Liver (tissue), 9 donors: Measurements from ENCODE around the gene SERINC5. TPM values are rescaled to one million over a fixed set of nuclear protein-coding genes. Genes with fewer than 3 reads are reported as not detected.

Source experiments
- DNase-seq: peaks from one replicate; pipeline ENCODE4 v3.0.0-alpha.2; 2017; ENCODE audit warnings: low spot score
- H3K27ac ChIP-seq, 2 donors: one replicate each; pipeline ENCODE4 v1.7.0; 2013; ENCODE audit warnings: inconsistent platforms in 2 of 2, low read length in 2 of 2, control low read depth in 1 of 2, low read depth in 1 of 2, mild to moderate bottlenecking in 1 of 2
- H3K27me3 ChIP-seq, 4 donors: one replicate each; pipeline versions ENCODE4 v1.6.1 to v1.7.0; 2013; ENCODE audit warnings: low read length in 3 of 4, inconsistent platforms in 1 of 4, mild to moderate bottlenecking in 1 of 4, moderate library complexity in 1 of 4; ENCODE audit not compliant: control insufficient read depth in 4 of 4, insufficient read depth in 4 of 4
- H3K36me3 ChIP-seq, 4 donors: one replicate each; pipeline versions ENCODE4 v1.6.1 to v1.7.0; 2013; ENCODE audit warnings: low read length in 3 of 4, mild to moderate bottlenecking in 3 of 4, low read depth in 1 of 4, moderate library complexity in 1 of 4; ENCODE audit not compliant: control insufficient read depth in 4 of 4, insufficient read depth in 3 of 4
- H3K4me1 ChIP-seq, 4 donors: one replicate each; pipeline versions ENCODE4 v1.6.1 to v1.7.0; 2013; ENCODE audit warnings: low read length in 3 of 4, mild to moderate bottlenecking in 3 of 4, moderate library complexity in 1 of 4; ENCODE audit not compliant: control insufficient read depth in 4 of 4, insufficient read depth in 4 of 4
- H3K4me3 ChIP-seq, 3 donors: one replicate each; pipeline versions ENCODE4 v1.6.1 to v1.7.0; 2013; ENCODE audit warnings: low read length in 3 of 3, control low read depth in 1 of 3, low read depth in 1 of 3, mild to moderate bottlenecking in 1 of 3
- H3K9ac ChIP-seq, 2 donors: one replicate each; pipeline ENCODE4 v1.7.0; 2013; ENCODE audit warnings: low read length in 2 of 2, mild to moderate bottlenecking in 2 of 2, moderate library complexity in 2 of 2, control low read depth in 1 of 2, low read depth in 1 of 2
- H3K9me3 ChIP-seq, 4 donors: one replicate each; pipeline versions ENCODE4 v1.6.1 to v1.7.0; 2013; ENCODE audit warnings: low read length in 3 of 4; ENCODE audit not compliant: control insufficient read depth in 4 of 4
- ATF3 ChIP-seq: IDR thresholded peaks from 2 replicates; pipeline ENCODE4 v1.6.1; 2016; ENCODE audit warnings: antibody characterized with exemption
- CTCF ChIP-seq: fragments of 150-350 bp; IDR thresholded peaks from 2 replicates; pipeline ENCODE4 v1.5.1; 2017; ENCODE audit warnings: improper control_type of control experiment, low read depth, low read length; ENCODE audit not compliant: missing input control
- FOXA1 ChIP-seq: IDR thresholded peaks from 2 replicates; pipeline ENCODE4 v1.6.1; 2016; ENCODE audit warnings: antibody characterized with exemption
- FOXA2 ChIP-seq: IDR thresholded peaks from 2 replicates; pipeline ENCODE4 v1.6.1; 2016; ENCODE audit warnings: antibody characterized with exemption
- GABPA ChIP-seq, 2 donors: IDR thresholded peaks in 1 of 2; conservative IDR thresholded peaks in 1 of 2; 2 replicates each; pipeline ENCODE4 v1.6.1; 2016; ENCODE audit warnings: antibody characterized with exemption in 2 of 2, mild to moderate bottlenecking in 1 of 2, moderate library complexity in 1 of 2
- HNF4A ChIP-seq, 2 donors: conservative IDR thresholded peaks; 2 replicates each; pipeline ENCODE4 v1.6.1; 2016; ENCODE audit warnings: antibody characterized with exemption in 2 of 2, mild to moderate bottlenecking in 2 of 2
- HNF4G ChIP-seq: IDR thresholded peaks from 2 replicates; pipeline ENCODE4 v1.6.1; 2016; ENCODE audit warnings: antibody characterized with exemption
- JUND ChIP-seq, 2 donors: IDR thresholded peaks; 2 replicates each; pipeline ENCODE4 v1.6.1; 2016; ENCODE audit warnings: antibody characterized with exemption in 2 of 2
- MAX ChIP-seq: IDR thresholded peaks from 2 replicates; pipeline ENCODE4 v1.6.1; 2016; ENCODE audit warnings: antibody characterized with exemption
- NR2F2 ChIP-seq: IDR thresholded peaks from 2 replicates; pipeline ENCODE4 v1.6.1; 2016; ENCODE audit warnings: antibody characterized with exemption
- RAD21 ChIP-seq, 2 donors: IDR thresholded peaks; 2 replicates each; pipeline ENCODE4 v1.6.1; 2016; ENCODE audit warnings: antibody characterized with exemption in 2 of 2, mild to moderate bottlenecking in 2 of 2
- REST ChIP-seq: IDR thresholded peaks from 2 replicates; pipeline ENCODE4 v1.6.1; 2016; ENCODE audit warnings: antibody characterized with exemption, mild to moderate bottlenecking
- RXRA ChIP-seq, 2 donors: IDR thresholded peaks; 2 replicates each; pipeline ENCODE4 v1.6.1; 2017 to 2018; ENCODE audit warnings: antibody characterized with exemption in 2 of 2, mild to moderate bottlenecking in 1 of 2
- SP1 ChIP-seq: IDR thresholded peaks from 2 replicates; pipeline ENCODE4 v1.6.1; 2018; ENCODE audit warnings: antibody characterized with exemption, mild to moderate bottlenecking
- TAF1 ChIP-seq: conservative IDR thresholded peaks from 2 replicates; pipeline ENCODE4 v1.6.1; 2016; ENCODE audit warnings: antibody characterized with exemption, mild to moderate bottlenecking
- YY1 ChIP-seq: IDR thresholded peaks from 2 replicates; pipeline ENCODE4 v1.6.1; 2016; ENCODE audit warnings: antibody characterized with exemption, mild to moderate bottlenecking
- ZBTB33 ChIP-seq: IDR thresholded peaks from 2 replicates; pipeline ENCODE4 v1.6.1; 2016; ENCODE audit warnings: antibody characterized with exemption
- WGBS: extraction: QIAGEN DNeasy Blood & Tissue Kit; methylation state at CpG from one replicate; pipeline ENCODE4 v1.1.7; 2013; 5-methylcytosine and 5-hydroxymethylcytosine counted together
- polyA plus RNA-seq, 2 donors: library from polyadenylated mRNA; stranded (reverse) in 1 of 2; unstranded in 1 of 2; fragments of 200-250 nt in 1 of 2; fragments of >200 nt in 1 of 2; fragmentation: Nextera tagmentation in 1 of 2; extraction: Ambion mirVana in 1 of 2; gene quantifications; one replicate each; pipeline versions ENCODE4 v1.2.1 to v1.2.3, GENCODE V29; 2013 to 2015
- total RNA-seq, 2 donors: library from RNA; depleted of rRNA; stranded (reverse); fragments of >200 nt; gene quantifications; one replicate each; pipeline ENCODE4 v1.2.3, GENCODE V29; 2014
- donor health status: healthy.
- donor health status: healthy.
- donor health status: healthy.
- donor health status: healthy.
- donor health status: healthy.

SERINC5 gene
- total and polyA plus RNA-seq, 4 donors: 22.2 to 82.3 (median 32.0) TPM

GRCh38 chr5:80150731-80151130 lies 105.1 kb downstream of the SERINC5 start:
- 79% methylated on average over 11 of the region's 11 CpGs for WGBS
- no peak for DNase-seq
- Histone ChIP-seq H3K9me3 (no peaks in the 10 kb centered on the region), H3K9ac (no peak overlapping the region), H3K27ac (no peak overlapping the region), H3K4me1 (peaks cover 0 to 4% (median under 1%) of the 10 kb centered on the region in 4 donors), H3K36me3 (peaks cover 0 to 32% (median 22%) of the 10 kb centered on the region in 4 donors), H3K27me3 (no peaks in the 10 kb centered on the region), H3K4me3 (no peak overlapping the region)
- TF ChIP-seq MAX: no peak
- no peak for TF ChIP-seq HNF4G
- TF ChIP-seq HNF4A (conservative IDR thresholded peaks at IDR 0.05): no peak
- TF ChIP-seq ATF3: no peak
- TF ChIP-seq NR2F2: no peak

GRCh38 chr5:80149161-80149609 lies 106.7 kb downstream of the SERINC5 start:
- WGBS: 94% methylated on average over 3 of the region's 3 CpGs
- no peak overlapping the region for H3K27ac ChIP-seq

More at GRCh38 chr5:80149161-80149609, 106.7 kb downstream of the SERINC5 start:
- no peak for DNase-seq
- no peaks in the 10 kb centered on the region for H3K9me3 ChIP-seq
- peaks cover 0 to 37% (median 26%) of the 10 kb centered on the region in 4 donors for H3K36me3 ChIP-seq
- H3K27me3 ChIP-seq: no peaks in the 10 kb centered on the region
- H3K9ac ChIP-seq: no peak overlapping the region
- no peak for TF ChIP-seq YY1
- no peak for TF ChIP-seq CTCF
- TF ChIP-seq REST: no peak
- no peak for TF ChIP-seq GABPA (IDR thresholded peaks at IDR 0.05 in 1 of 2, conservative IDR thresholded peaks at IDR 0.05 in 1 of 2)
- TF ChIP-seq NR2F2: no peak
- no peak for TF ChIP-seq RXRA (IDR thresholded peaks at IDR 0.05)
- TF ChIP-seq ZBTB33: no peak
- TF ChIP-seq MAX: no peak
- no peak for TF ChIP-seq FOXA1
- TF ChIP-seq FOXA2: no peak
- TF ChIP-seq RAD21 (IDR thresholded peaks at IDR 0.05): no peak
- TF ChIP-seq TAF1: no peak
- TF ChIP-seq ATF3: no peak
- TF ChIP-seq JUND (IDR thresholded peaks at IDR 0.05): no peak
- no peak for TF ChIP-seq SP1
- TF ChIP-seq HNF4G: no peak
- no peak overlapping the region for H3K4me3 ChIP-seq
- peaks cover 0 to 4% (median under 1%) of the 10 kb centered on the region in 4 donors for H3K4me1 ChIP-seq
